ENCODE data around the gene CPSF4.

The CPSF4 gene

GRCh38 chr7:99505324-99505662 lies 66.5 kb downstream of the CPSF4 start:
- TF ChIP-seq CTCF (conservative IDR thresholded peaks at IDR 0.05; ENCODE audit: low read depth, low read length) = no peak
- peak overlapping the region; percentile 49 for H3K9ac ChIP-seq
- H3K4me2 ChIP-seq = peak overlapping the region; percentile 60
- H3K36me3 ChIP-seq (ENCODE audit: insufficient read depth) = no peaks in the 10 kb centered on the region
- peaks cover 27% of the 10 kb centered on the region; the same call in 1 of the 2 replicates for H3K79me2 ChIP-seq (ENCODE audit: insufficient read depth, low read depth)
- H3K4me1 ChIP-seq (ENCODE audit: low read depth, poor library complexity, severe bottlenecking) = peaks cover 21% of the 10 kb centered on the region
- peak overlapping the region; percentile 92 for H2AFZ ChIP-seq (ENCODE audit: low read depth)
- peak overlapping the region; percentile 52 for H3K4me3 ChIP-seq (IDR thresholded peaks at IDR 0.05; ENCODE audit: insufficient read depth, low read depth, low read length)
- no peaks in the 10 kb centered on the region for H3K27me3 ChIP-seq (ENCODE audit: insufficient read depth, low read depth)
- peak overlapping the region; percentile 43 for H3K27ac ChIP-seq
- no peaks in the 10 kb centered on the region for H4K20me1 ChIP-seq (ENCODE audit: insufficient read depth)
